Tibial artery (tissue), 4 donors: ENCODE results near the gene RNF11.

Experiments used
- DNase-seq, 2 donors: peaks; one replicate each; pipeline ENCODE4 v3.0.0-alpha.2; 2019
- H3K27ac ChIP-seq, 2 donors: fragments of 200-600 bp; sonication (generic) in 1 of 2; 1 replicate in 1 of 2; 2 replicates in 1 of 2; pipeline ENCODE4 v1.5.1; 2018 to 2019; ENCODE audit warnings: mild to moderate bottlenecking in 1 of 2
- H3K27me3 ChIP-seq, 2 donors: fragments of 200-600 bp; sonication (generic) in 1 of 2; one replicate each; pipeline versions ENCODE4 v1.5.1 to v1.6.0; 2016 to 2019
- H3K36me3 ChIP-seq, 3 donors: fragments of 200-600 bp; sonication (generic) in 2 of 3; one replicate each; pipeline ENCODE4 v1.5.1; 2016 to 2019; ENCODE audit warnings: mild to moderate bottlenecking in 2 of 3
- H3K4me1 ChIP-seq, 4 donors: fragments of 200-600 bp; sonication (generic) in 2 of 4; 1 replicate in 3 of 4; 2 replicates in 1 of 4; pipeline ENCODE4 v1.5.1; 2016 to 2019
- H3K4me3 ChIP-seq, 2 donors: fragments of 200-600 bp; sonication (generic) in 1 of 2; 1 replicate in 1 of 2; 2 replicates in 1 of 2; pipeline ENCODE4 v1.5.1; 2018 to 2019; ENCODE audit warnings: mild to moderate bottlenecking in 2 of 2
- H3K9me3 ChIP-seq, 3 donors: fragments of 200-600 bp; sonication (generic) in 1 of 3; one replicate each; pipeline ENCODE4 v1.5.1; 2016 to 2019
- intact Hi-C: fragments of 100-400 bp; cut with DNase I; formaldehyde crosslinking; loops from one replicate; pipeline ENCODE4 v1.15.0; 2023; ENCODE audit warnings: low total_unique reads
- TF ChIP-seq, protein P1 (sequence below), 2 experiments: fragments of 200-600 bp in 1 of 2; fragments of 450-650 bp in 1 of 2; IDR thresholded peaks; one replicate each; pipeline ENCODE4 v1.5.1; 2017 to 2019; ENCODE audit warnings: antibody characterized with exemption in 2 of 2, mild to moderate bottlenecking in 1 of 2, moderate library complexity in 1 of 2

The RNF11 gene

DNA sequence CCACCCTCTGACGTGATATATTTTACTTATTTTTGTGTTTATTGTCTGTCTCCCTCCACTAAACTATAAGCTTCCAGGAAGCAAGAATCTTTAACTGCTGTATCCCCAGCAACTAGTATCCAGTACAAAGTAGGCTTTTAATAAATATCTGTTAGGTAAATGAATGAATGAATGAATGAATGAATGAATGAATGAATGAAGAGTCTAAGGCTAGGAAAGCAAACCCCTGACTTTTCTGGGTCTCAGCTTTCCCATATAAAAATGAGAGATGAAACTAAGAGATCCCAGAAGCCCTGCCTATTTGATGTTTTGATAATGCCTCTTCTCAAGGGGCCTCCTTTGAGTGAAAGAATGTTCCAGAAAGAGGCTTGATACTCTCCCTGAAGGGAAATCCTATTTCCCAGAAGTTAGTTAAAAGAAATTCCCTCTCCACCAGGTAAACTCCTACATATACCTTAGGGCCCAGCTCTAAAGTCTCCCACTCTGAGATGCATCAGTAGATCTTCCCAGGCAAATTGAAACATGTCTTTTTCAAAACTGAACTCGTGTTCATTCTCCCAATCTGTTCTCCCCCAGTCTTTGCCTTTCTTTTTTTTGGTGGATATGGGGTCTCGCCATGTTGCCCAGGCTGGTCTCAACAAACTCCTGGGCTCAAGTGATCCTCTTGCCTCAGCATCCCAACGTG is 86.5 kb downstream of the RNF11 start:
- Histone ChIP-seq H3K27ac (no peak overlapping the region), H3K4me3 (no peak overlapping the region), H3K9me3 (no peaks in the 10 kb centered on the region), H3K4me1 (no peaks in the 10 kb centered on the region), H3K27me3 (no peaks in the 10 kb centered on the region), H3K36me3 (no peaks in the 10 kb centered on the region)
- TF ChIP-seq, protein P1, sequence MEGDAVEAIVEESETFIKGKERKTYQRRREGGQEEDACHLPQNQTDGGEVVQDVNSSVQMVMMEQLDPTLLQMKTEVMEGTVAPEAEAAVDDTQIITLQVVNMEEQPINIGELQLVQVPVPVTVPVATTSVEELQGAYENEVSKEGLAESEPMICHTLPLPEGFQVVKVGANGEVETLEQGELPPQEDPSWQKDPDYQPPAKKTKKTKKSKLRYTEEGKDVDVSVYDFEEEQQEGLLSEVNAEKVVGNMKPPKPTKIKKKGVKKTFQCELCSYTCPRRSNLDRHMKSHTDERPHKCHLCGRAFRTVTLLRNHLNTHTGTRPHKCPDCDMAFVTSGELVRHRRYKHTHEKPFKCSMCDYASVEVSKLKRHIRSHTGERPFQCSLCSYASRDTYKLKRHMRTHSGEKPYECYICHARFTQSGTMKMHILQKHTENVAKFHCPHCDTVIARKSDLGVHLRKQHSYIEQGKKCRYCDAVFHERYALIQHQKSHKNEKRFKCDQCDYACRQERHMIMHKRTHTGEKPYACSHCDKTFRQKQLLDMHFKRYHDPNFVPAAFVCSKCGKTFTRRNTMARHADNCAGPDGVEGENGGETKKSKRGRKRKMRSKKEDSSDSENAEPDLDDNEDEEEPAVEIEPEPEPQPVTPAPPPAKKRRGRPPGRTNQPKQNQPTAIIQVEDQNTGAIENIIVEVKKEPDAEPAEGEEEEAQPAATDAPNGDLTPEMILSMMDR (IDR thresholded peaks at IDR 0.05) = no peak
- DNase-seq = no peak
- intact Hi-C loops = no loop called here
